Right lobe of liver (tissue), 4 donors: ENCODE measurements around the gene HLA-DRB5.

Experiments used
- POLR2A ChIP-seq: fragments of 450-650 bp; IDR thresholded peaks from one replicate; pipeline ENCODE4 v1.6.1; 2017; ENCODE audit warnings: antibody characterized with exemption, mild to moderate bottlenecking
- TF ChIP-seq, protein P1 (sequence below), 4 donors: fragments of 200-600 bp in 3 of 4; fragments of 450-650 bp in 1 of 4; IDR thresholded peaks; one replicate each; pipeline versions ENCODE4 v1.5.1 to v1.8.0; 2016 to 2022; ENCODE audit warnings: antibody characterized with exemption in 4 of 4, mild to moderate bottlenecking in 2 of 4
- donor health status: DM: no; HTN: no; CAD: no.
- donor health status: DM: no; HTN: no; CAD: no.
- donor health status: DM: no; HTN: yes; CAD: no.

DNA sequence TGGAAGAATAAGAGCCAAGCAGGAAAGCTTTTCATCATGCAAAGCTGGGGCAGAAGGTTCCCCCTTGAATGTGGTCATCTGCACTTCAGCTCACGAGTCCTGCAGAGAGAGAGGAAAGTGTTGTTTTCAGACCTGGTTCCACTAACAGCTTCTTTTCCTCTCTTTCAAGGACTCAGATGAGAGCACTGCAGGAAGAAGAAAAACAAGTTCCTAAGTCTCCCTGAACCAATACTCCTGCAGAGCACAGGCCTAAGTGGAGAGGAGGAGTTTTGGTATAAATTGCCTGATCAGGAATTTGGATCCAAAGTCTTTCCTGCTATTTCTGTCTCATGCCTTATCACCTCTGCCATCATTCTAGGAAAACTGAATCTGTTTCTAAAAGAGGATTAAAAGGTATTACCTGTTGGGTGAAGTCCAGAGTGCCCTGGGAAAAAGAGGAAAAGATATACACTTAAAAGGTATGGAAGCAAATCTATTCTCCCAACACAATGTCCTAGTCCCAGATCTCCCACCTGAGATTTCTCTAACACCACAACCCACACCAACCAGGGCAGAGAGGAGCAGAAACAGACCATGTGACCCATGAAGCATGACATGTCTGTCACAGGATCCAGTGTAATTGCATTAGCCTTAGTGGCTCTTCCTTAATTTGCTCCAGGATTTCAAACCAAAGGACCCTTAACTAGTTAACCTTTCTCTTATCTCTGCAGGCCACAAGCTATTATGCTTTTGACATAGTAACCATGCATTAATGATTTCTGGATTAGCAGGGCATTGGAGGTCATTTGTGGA is 12.2 kb downstream of the HLA-DRB5 start:
- TF ChIP-seq, protein P1, sequence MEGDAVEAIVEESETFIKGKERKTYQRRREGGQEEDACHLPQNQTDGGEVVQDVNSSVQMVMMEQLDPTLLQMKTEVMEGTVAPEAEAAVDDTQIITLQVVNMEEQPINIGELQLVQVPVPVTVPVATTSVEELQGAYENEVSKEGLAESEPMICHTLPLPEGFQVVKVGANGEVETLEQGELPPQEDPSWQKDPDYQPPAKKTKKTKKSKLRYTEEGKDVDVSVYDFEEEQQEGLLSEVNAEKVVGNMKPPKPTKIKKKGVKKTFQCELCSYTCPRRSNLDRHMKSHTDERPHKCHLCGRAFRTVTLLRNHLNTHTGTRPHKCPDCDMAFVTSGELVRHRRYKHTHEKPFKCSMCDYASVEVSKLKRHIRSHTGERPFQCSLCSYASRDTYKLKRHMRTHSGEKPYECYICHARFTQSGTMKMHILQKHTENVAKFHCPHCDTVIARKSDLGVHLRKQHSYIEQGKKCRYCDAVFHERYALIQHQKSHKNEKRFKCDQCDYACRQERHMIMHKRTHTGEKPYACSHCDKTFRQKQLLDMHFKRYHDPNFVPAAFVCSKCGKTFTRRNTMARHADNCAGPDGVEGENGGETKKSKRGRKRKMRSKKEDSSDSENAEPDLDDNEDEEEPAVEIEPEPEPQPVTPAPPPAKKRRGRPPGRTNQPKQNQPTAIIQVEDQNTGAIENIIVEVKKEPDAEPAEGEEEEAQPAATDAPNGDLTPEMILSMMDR (IDR thresholded peaks at IDR 0.05): no peak
- no peak for TF ChIP-seq POLR2A
